VCaP (cell line): Measurements from ENCODE around the gene PRICKLE2.

Experiments used
- H3K27ac ChIP-seq: fragments of 450-650 bp; 2 replicates; pipeline ENCODE4 v1.5.1; 2017
- CTCF ChIP-seq: fragments of 450-650 bp; conservative IDR thresholded peaks from 2 replicates; pipeline ENCODE4 v1.5.1; 2017; ENCODE audit warnings: mild to moderate bottlenecking, moderate library complexity

The PRICKLE2 gene

DNA sequence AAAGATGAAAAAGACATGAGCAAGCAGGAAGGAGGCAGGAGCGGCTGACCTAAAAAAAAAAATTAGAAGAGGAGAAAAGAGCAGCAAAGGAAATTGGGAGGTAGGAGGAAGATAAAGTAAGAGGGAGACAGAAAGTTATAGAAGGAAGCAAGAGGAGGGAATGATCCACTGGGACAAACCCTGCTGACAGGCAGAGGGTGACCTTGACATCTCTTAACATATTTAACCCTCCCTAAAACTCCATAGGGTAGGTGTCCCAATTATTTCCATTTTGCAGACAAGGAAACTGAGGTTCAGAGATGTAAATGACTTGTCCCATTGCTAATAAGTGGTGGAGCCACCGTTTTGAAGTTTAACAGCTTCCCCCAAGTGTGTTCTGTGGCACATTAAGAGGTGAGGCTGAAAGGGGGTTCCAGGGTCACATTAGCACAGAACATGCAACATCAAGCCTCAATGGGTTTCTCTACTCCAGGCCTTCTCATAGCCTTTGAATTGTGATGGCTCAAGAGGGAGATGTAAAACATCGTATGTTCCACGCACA lies 37.4 kb upstream of the PRICKLE2 start:
- TF ChIP-seq CTCF, result no peak
- H3K27ac ChIP-seq, result no peak overlapping the region

GRCh38 chr3:64260431-64260830 lies 35.2 kb upstream of the PRICKLE2 start:
- H3K27ac ChIP-seq, result no peak overlapping the region
- TF ChIP-seq CTCF, result no peak

GRCh38 chr3:64259636-64260035 lies 34.4 kb upstream of the PRICKLE2 start:
- H3K27ac ChIP-seq, result no peak overlapping the region
- no peak for TF ChIP-seq CTCF

DNA sequence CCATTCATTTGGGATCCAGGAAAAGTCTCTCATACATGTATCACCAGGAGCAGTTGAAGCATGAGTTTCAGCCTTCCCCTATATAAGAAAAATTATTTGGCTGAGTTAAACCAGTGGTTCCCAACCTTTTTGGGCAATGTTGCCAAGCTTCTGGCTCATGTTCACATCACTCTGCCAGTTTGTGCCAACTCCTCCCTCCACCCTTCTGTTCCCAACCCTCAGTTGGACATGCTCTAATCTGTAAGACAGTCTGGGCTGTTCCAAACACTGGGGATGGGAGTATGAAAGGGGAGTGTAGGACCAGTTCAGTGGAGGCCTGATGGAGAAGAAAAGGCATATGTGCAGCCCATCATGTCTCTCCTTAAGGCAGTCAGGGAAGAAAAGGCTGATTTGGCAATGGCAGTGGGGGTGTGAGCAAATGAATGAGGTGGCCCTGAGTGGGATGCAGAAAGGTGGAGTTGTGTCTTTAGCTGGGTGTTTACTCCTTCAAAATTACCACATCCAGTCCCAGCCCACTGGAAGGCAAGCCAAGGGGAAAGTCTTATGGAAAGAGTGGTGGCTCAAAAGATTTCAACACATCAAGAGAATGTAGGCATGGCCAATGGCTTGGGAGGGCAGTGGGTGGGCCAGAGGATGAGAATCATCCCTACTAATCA lies 32.0 kb upstream of the PRICKLE2 start:
- H3K27ac ChIP-seq, result no peak overlapping the region
- TF ChIP-seq CTCF, result no peak

DNA sequence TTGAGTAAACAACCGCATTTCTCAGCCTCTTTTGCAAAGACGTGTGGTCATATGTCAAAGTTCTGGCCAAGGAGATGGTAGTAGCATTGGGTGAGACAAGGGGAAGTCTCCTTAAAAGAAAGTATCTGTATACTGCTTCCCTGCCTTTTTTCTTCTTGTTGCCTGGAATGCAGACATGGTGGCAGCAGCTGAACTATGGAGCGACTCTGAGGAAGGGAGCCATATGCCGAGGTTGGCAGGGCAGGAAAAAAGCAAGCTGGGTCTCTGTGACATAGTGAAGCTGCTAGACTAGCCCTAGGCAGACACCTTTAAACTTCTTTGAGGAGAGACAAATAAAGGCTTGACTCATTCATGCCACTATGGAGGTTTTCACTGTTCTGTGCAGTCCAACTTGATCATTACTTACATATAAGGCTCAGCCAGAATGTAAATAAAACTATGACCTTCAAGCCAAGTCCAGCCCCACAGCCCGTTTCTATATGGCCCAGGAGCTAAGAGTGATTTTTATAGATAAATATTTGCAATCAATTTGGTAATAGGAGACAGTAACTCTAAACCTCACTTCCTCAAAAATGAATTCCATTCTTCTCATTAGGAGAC lies 30.6 kb upstream of the PRICKLE2 start:
- TF ChIP-seq CTCF, result no peak
- H3K27ac ChIP-seq, result no peak overlapping the region

DNA sequence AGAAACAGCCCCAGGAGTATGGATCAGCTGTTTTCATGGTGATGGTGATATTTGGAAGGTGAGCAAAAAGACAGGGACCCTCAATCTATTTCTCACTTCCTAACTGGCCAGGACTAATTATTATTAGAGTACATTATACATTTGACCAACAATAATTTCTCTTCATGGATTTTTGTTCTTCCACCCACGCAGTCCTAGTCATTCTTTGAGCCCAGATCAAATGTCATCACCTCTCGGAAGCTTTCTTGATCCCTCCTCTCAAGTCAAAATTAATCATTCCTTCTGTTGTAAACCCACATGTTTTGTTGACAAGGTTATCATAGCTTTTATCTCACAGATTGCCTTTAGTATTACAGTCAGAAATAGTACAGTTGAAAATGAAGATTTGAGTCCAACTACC lies 29.2 kb upstream of the PRICKLE2 start:
- no peak for TF ChIP-seq CTCF
- no peak overlapping the region for H3K27ac ChIP-seq

GRCh38 chr3:64253689-64254088 lies 28.4 kb upstream of the PRICKLE2 start:
- TF ChIP-seq CTCF, result no peak
- H3K27ac ChIP-seq, result no peak overlapping the region
